OCI-LY1 (cell line): Measurements from ENCODE around the gene ELOVL6.

Experiments used
- H2AFZ ChIP-seq: fragments of 200-600 bp; sonication (generic), shearing (Covaris generic); 2 replicates; pipeline ENCODE4 v1.6.0; 2014; ENCODE audit warnings: antibody characterized with exemption, mild to moderate bottlenecking, low read length
- H3F3A ChIP-seq: fragments of 200-600 bp; sonication (generic), shearing (Covaris generic); 2 replicates; pipeline ENCODE4 v1.6.0; 2014; ENCODE audit warnings: mild to moderate bottlenecking, antibody characterized with exemption, low read length, moderate library complexity; ENCODE audit not compliant: insufficient read depth
- H3K27ac ChIP-seq: fragments of 200-600 bp; sonication (generic); 2 replicates; pipeline ENCODE4 v1.5.1; 2014; ENCODE audit warnings: low read length, mixed run types, mild to moderate bottlenecking, low read depth; ENCODE audit not compliant: poor library complexity, severe bottlenecking
- H3K27me3 ChIP-seq: fragments of 200-600 bp; sonication (generic); 2 replicates; pipeline ENCODE4 v1.6.0; 2014; ENCODE audit warnings: antibody characterized with exemption, mild to moderate bottlenecking, low read length, moderate library complexity; ENCODE audit not compliant: insufficient read depth
- H3K36me3 ChIP-seq: fragments of 200-600 bp; sonication (generic); 2 replicates; pipeline ENCODE4 v1.6.1; 2014; ENCODE audit warnings: mild to moderate bottlenecking, antibody characterized with exemption, low read length, moderate library complexity, mixed read lengths; ENCODE audit not compliant: insufficient read depth
- H3K4me1 ChIP-seq: fragments of 200-600 bp; sonication (generic); 2 replicates; pipeline ENCODE4 v1.5.1; 2014; ENCODE audit warnings: mild to moderate bottlenecking, low read length, moderate library complexity; ENCODE audit not compliant: insufficient read depth, severe bottlenecking
- H3K4me2 ChIP-seq: fragments of 200-600 bp; sonication (generic), shearing (Covaris generic); 2 replicates; pipeline ENCODE4 v1.6.1; 2014; ENCODE audit warnings: low read length
- H3K4me3 ChIP-seq: fragments of 200-600 bp; sonication (generic); 2 replicates; pipeline ENCODE4 v1.5.1; 2014; ENCODE audit warnings: low read length, low read depth, mild to moderate bottlenecking, mixed read lengths; ENCODE audit not compliant: poor library complexity, severe bottlenecking
- H3K79me2 ChIP-seq: fragments of 200-600 bp; shearing (Covaris generic); 2 replicates; pipeline ENCODE4 v1.6.1; 2016; ENCODE audit warnings: mixed run types, low read length, mixed read lengths; ENCODE audit not compliant: insufficient read depth
- H3K9ac ChIP-seq: fragments of 200-600 bp; sonication (generic), shearing (Covaris generic); 2 replicates; pipeline ENCODE4 v1.6.1; 2014; ENCODE audit warnings: mild to moderate bottlenecking, low read length, mixed read lengths
- H3K9me2 ChIP-seq: fragments of 200-600 bp; sonication (generic), shearing (Covaris generic); 2 replicates; pipeline ENCODE4 v1.6.1; 2014; ENCODE audit warnings: low read depth, mild to moderate bottlenecking, low read length, mixed read lengths
- H3K9me3 ChIP-seq: fragments of 200-600 bp; shearing (Covaris generic); 2 replicates; pipeline ENCODE4 v1.6.1; 2014; ENCODE audit warnings: low read length, mixed read lengths
- H4K20me1 ChIP-seq: fragments of 200-600 bp; sonication (generic), shearing (Covaris generic); 2 replicates; pipeline ENCODE4 v1.6.0; 2016; ENCODE audit warnings: mild to moderate bottlenecking, low read length; ENCODE audit not compliant: insufficient read depth
- CTCF ChIP-seq: fragments of 200-600 bp; sonication (generic), shearing (Covaris generic); IDR thresholded peaks from 2 replicates; pipeline ENCODE4 v1.5.1; 2017; ENCODE audit warnings: mild to moderate bottlenecking, antibody characterized with exemption, low read length, moderate library complexity, mixed read lengths
- EZH2 ChIP-seq: fragments of 200-600 bp; sonication (generic), shearing (Covaris generic); IDR thresholded peaks from 2 replicates; pipeline ENCODE4 v1.8.0; 2017; ENCODE audit warnings: borderline replicate concordance, mixed run types, mild to moderate bottlenecking, antibody characterized with exemption, low read length, moderate library complexity, mixed read lengths

ELOVL6 gene

GRCh38 chr4:109998867-109999584 lies 199.4 kb downstream of the ELOVL6 start:
- no peak overlapping the region for H3K27ac ChIP-seq
- no peaks in the 10 kb centered on the region for H3K79me2 ChIP-seq
- no peaks in the 10 kb centered on the region for H3K9me3 ChIP-seq
- H3K27me3 ChIP-seq, result no peaks in the 10 kb centered on the region
- peaks cover 9% of the 10 kb centered on the region for H3K4me1 ChIP-seq
- H2AFZ ChIP-seq, result no peak overlapping the region
- no peaks in the 10 kb centered on the region for H3K36me3 ChIP-seq
- TF ChIP-seq EZH2 (no peak), CTCF (peak; percentile 73)
- no peaks in the 10 kb centered on the region for H4K20me1 ChIP-seq
- no peak overlapping the region for H3K4me3 ChIP-seq
- no peaks in the 10 kb centered on the region for H3K9me2 ChIP-seq
- no peak overlapping the region for H3K4me2 ChIP-seq
- no peak overlapping the region for H3K9ac ChIP-seq
- H3F3A ChIP-seq, result no peaks in the 10 kb centered on the region

- Histone ChIP-seq H3F3A (no peaks in the 10 kb centered on the region), H3K9me2 (no peaks in the 10 kb centered on the region), H3K9me3 (no peaks in the 10 kb centered on the region), H3K4me1 (peaks cover 24% of the 10 kb centered on the region), H3K4me2 (no peak overlapping the region), H3K79me2 (no peaks in the 10 kb centered on the region), H3K9ac (no peak overlapping the region), H2AFZ (no peak overlapping the region), H3K36me3 (no peaks in the 10 kb centered on the region), H4K20me1 (no peaks in the 10 kb centered on the region), H3K27ac (no peak overlapping the region), H3K27me3 (no peaks in the 10 kb centered on the region), H3K4me3 (no peak overlapping the region)
- TF ChIP-seq EZH2 (no peak), CTCF (no peak)
Measured at GRCh38 chr4:109996526-109996925, 201.9 kb downstream of the ELOVL6 start.
